Measurements from ENCODE around the gene WDR26.
"Not testable (repeated sequence)": the region's sequence is repeated elsewhere in the genome, so short reads cannot be mapped to it uniquely, and the experiment has no call there.

WDR26 gene

GRCh38 chr1:224373008-224373590 lies 61.5 kb downstream of the WDR26 start:
- no peaks in the 10 kb centered on the region for H3K9me3 ChIP-seq (ENCODE audit: control insufficient read depth in 1 of 2, low read length in 2 of 2)
- H3K4me3 ChIP-seq (ENCODE audit: low read depth in 1 of 2, low read length in 2 of 2): no peak overlapping the region
- no peaks in the 10 kb centered on the region for H3K27me3 ChIP-seq (ENCODE audit: low read depth, low read length)
- peaks cover 49 to 50% of the 10 kb centered on the region in 2 donors for H3K36me3 ChIP-seq (ENCODE audit: control insufficient read depth in 1 of 2, insufficient read depth in 2 of 2, low read length in 2 of 2)
- peaks cover 0 to 15% of the 10 kb centered on the region in 2 donors for H3K4me1 ChIP-seq (ENCODE audit: control insufficient read depth in 1 of 2, insufficient read depth in 2 of 2, low read length in 2 of 2)
- no peak overlapping the region for H3K27ac ChIP-seq (ENCODE audit: low read length)

GRCh38 chr1:224368409-224368808 lies 66.2 kb downstream of the WDR26 start:
- H3K27me3 ChIP-seq (ENCODE audit: low read depth, low read length): no peaks in the 10 kb centered on the region
- no peak overlapping the region for H3K27ac ChIP-seq (ENCODE audit: low read length)
- H3K9me3 ChIP-seq (ENCODE audit: control insufficient read depth in 1 of 2, low read length in 2 of 2): no peaks in the 10 kb centered on the region
- H3K4me3 ChIP-seq (ENCODE audit: low read depth in 1 of 2, low read length in 2 of 2): no peak overlapping the region
- no peaks in the 10 kb centered on the region for H3K4me1 ChIP-seq (ENCODE audit: control insufficient read depth in 1 of 2, insufficient read depth in 2 of 2, low read length in 2 of 2)
- H3K36me3 ChIP-seq (ENCODE audit: control insufficient read depth in 1 of 2, insufficient read depth in 2 of 2, low read length in 2 of 2): peaks cover 26 to 43% of the 10 kb centered on the region in 2 donors

GRCh38 chr1:224359207-224359606 lies 75.4 kb downstream of the WDR26 start:
- no peaks in the 10 kb centered on the region for H3K36me3 ChIP-seq (ENCODE audit: control insufficient read depth in 1 of 2, insufficient read depth in 2 of 2, low read length in 2 of 2)
- no peaks in the 10 kb centered on the region for H3K27me3 ChIP-seq (ENCODE audit: low read depth, low read length)
- H3K27ac ChIP-seq (ENCODE audit: low read length): peak overlapping the region; percentile 17
- H3K4me1 ChIP-seq (ENCODE audit: control insufficient read depth in 1 of 2, insufficient read depth in 2 of 2, low read length in 2 of 2): peaks cover 9 to 19% of the 10 kb centered on the region in 2 donors
- H3K4me3 ChIP-seq (ENCODE audit: low read depth in 1 of 2, low read length in 2 of 2): no peak overlapping the region
- H3K9me3 ChIP-seq (ENCODE audit: control insufficient read depth in 1 of 2, low read length in 2 of 2): no peaks in the 10 kb centered on the region

- Histone ChIP-seq H3K27ac (ENCODE audit: low read length) (peak overlapping the region; percentile 68), H3K27me3 (ENCODE audit: low read depth, low read length) (no peaks in the 10 kb centered on the region), H3K36me3 (ENCODE audit: control insufficient read depth in 1 of 2, insufficient read depth in 2 of 2, low read length in 2 of 2) (no peaks in the 10 kb centered on the region), H3K4me1 (ENCODE audit: control insufficient read depth in 1 of 2, insufficient read depth in 2 of 2, low read length in 2 of 2) (peaks cover 9 to 19% of the 10 kb centered on the region in 2 donors), H3K9me3 (ENCODE audit: control insufficient read depth in 1 of 2, low read length in 2 of 2) (no peaks in the 10 kb centered on the region), H3K4me3 (ENCODE audit: low read depth in 1 of 2, low read length in 2 of 2) (peak overlapping the region; percentile 65 to 96)
Measured at GRCh38 chr1:224358237-224358636, 76.4 kb downstream of the WDR26 start.

GRCh38 chr1:224357626-224358124 lies 76.9 kb downstream of the WDR26 start:
- H3K27ac ChIP-seq (ENCODE audit: low read length): peak overlapping the region; percentile 68
- peaks cover 9 to 19% of the 10 kb centered on the region in 2 donors for H3K4me1 ChIP-seq (ENCODE audit: control insufficient read depth in 1 of 2, insufficient read depth in 2 of 2, low read length in 2 of 2)
- peak overlapping the region; percentile 65 to 96 for H3K4me3 ChIP-seq (ENCODE audit: low read depth in 1 of 2, low read length in 2 of 2)
- H3K36me3 ChIP-seq (ENCODE audit: control insufficient read depth in 1 of 2, insufficient read depth in 2 of 2, low read length in 2 of 2): no peaks in the 10 kb centered on the region
- H3K27me3 ChIP-seq (ENCODE audit: low read depth, low read length): no peaks in the 10 kb centered on the region
- H3K9me3 ChIP-seq (ENCODE audit: control insufficient read depth in 1 of 2, low read length in 2 of 2): no peaks in the 10 kb centered on the region

GRCh38 chr1:224356685-224357625 lies 77.6 kb downstream of the WDR26 start, which contains the start of gene CNIH4:
CNIH4 (plus strand) TSS chr1:224356879; CDS start chr1:224356925, 46 bp downstream.
- Histone ChIP-seq H3K27me3 (ENCODE audit: low read depth, low read length) (no peaks in the 10 kb centered on the region), H3K4me1 (ENCODE audit: control insufficient read depth in 1 of 2, insufficient read depth in 2 of 2, low read length in 2 of 2) (peaks cover 9 to 19% of the 10 kb centered on the region in 2 donors), H3K9me3 (ENCODE audit: control insufficient read depth in 1 of 2, low read length in 2 of 2) (no peaks in the 10 kb centered on the region), H3K4me3 (ENCODE audit: low read depth in 1 of 2, low read length in 2 of 2) (peak within 1 kb of the TSS; percentile 65 to 96), H3K27ac (ENCODE audit: low read length) (peak within 1 kb of the TSS; percentile 68), H3K36me3 (ENCODE audit: control insufficient read depth in 1 of 2, insufficient read depth in 2 of 2, low read length in 2 of 2) (no peaks in the 10 kb centered on the region)

- Histone ChIP-seq H3K4me3 (ENCODE audit: low read depth in 1 of 2, low read length in 2 of 2) (no peak overlapping the region), H3K27ac (ENCODE audit: low read length) (no peak overlapping the region), H3K36me3 (ENCODE audit: control insufficient read depth in 1 of 2, insufficient read depth in 2 of 2, low read length in 2 of 2) (no peaks in the 10 kb centered on the region), H3K4me1 (ENCODE audit: control insufficient read depth in 1 of 2, insufficient read depth in 2 of 2, low read length in 2 of 2) (peaks cover 9 to 19% of the 10 kb centered on the region in 2 donors), H3K9me3 (ENCODE audit: control insufficient read depth in 1 of 2, low read length in 2 of 2) (no peaks in the 10 kb centered on the region), H3K27me3 (ENCODE audit: low read depth, low read length) (no peaks in the 10 kb centered on the region)
Measured at GRCh38 chr1:224353975-224354925, 80.3 kb downstream of the WDR26 start.

GRCh38 chr1:224352436-224353085 lies 82.0 kb downstream of the WDR26 start:
- not testable (repeated sequence) for H3K36me3 ChIP-seq (ENCODE audit: control insufficient read depth in 1 of 2, insufficient read depth in 2 of 2, low read length in 2 of 2); H3K27ac ChIP-seq (ENCODE audit: low read length); H3K4me3 ChIP-seq (ENCODE audit: low read depth in 1 of 2, low read length in 2 of 2)

GRCh38 chr1:224349716-224350115 lies 84.9 kb downstream of the WDR26 start:
- not testable (repeated sequence) for H3K9me3 ChIP-seq (ENCODE audit: control insufficient read depth in 1 of 2, low read length in 2 of 2); H3K36me3 ChIP-seq (ENCODE audit: control insufficient read depth in 1 of 2, insufficient read depth in 2 of 2, low read length in 2 of 2); H3K4me1 ChIP-seq (ENCODE audit: control insufficient read depth in 1 of 2, insufficient read depth in 2 of 2, low read length in 2 of 2); H3K27me3 ChIP-seq (ENCODE audit: low read depth, low read length); H3K4me3 ChIP-seq (ENCODE audit: low read depth in 1 of 2, low read length in 2 of 2); H3K27ac ChIP-seq (ENCODE audit: low read length)

More at GRCh38 chr1:224352436-224353085, 82.0 kb downstream of the WDR26 start:
- H3K4me1 ChIP-seq (ENCODE audit: control insufficient read depth in 1 of 2, insufficient read depth in 2 of 2, low read length in 2 of 2); H3K9me3 ChIP-seq (ENCODE audit: control insufficient read depth in 1 of 2, low read length in 2 of 2); H3K27me3 ChIP-seq (ENCODE audit: low read depth, low read length): not testable (repeated sequence)

GRCh38 chr1:224348137-224348536 lies 86.5 kb downstream of the WDR26 start:
- H3K4me1 ChIP-seq (ENCODE audit: control insufficient read depth in 1 of 2, insufficient read depth in 2 of 2, low read length in 2 of 2): no peaks in the 10 kb centered on the region

More at GRCh38 chr1:224348137-224348536, 86.5 kb downstream of the WDR26 start:
- Histone ChIP-seq H3K36me3 (ENCODE audit: control insufficient read depth in 1 of 2, insufficient read depth in 2 of 2, low read length in 2 of 2) (no peaks in the 10 kb centered on the region), H3K4me3 (ENCODE audit: low read depth in 1 of 2, low read length in 2 of 2) (no peak overlapping the region), H3K27me3 (ENCODE audit: low read depth, low read length) (no peaks in the 10 kb centered on the region), H3K27ac (ENCODE audit: low read length) (no peak overlapping the region), H3K9me3 (ENCODE audit: control insufficient read depth in 1 of 2, low read length in 2 of 2) (peaks cover 4 to 15% of the 10 kb centered on the region in 2 donors)
